GM06990 (cell line): Measurements from ENCODE around the gene TOMM6.

Source experiments
- DNase-seq: peaks from one replicate; pipeline ENCODE4 v3.0.0-alpha.2; 2011; ENCODE audit not compliant: insufficient read length; ENCODE audit errors: extremely low read depth
- H3K27me3 ChIP-seq: replicated peaks from 2 replicates; pipeline ENCODE4 v1.6.0; 2011; ENCODE audit warnings: low read length; ENCODE audit not compliant: control insufficient read depth, insufficient read depth
- H3K36me3 ChIP-seq: 2 replicates; pipeline ENCODE4 v1.5.1; 2011; ENCODE audit warnings: low read length; ENCODE audit not compliant: control insufficient read depth, insufficient read depth
- H3K4me3 ChIP-seq: replicated peaks from 2 replicates; pipeline ENCODE4 v1.5.1; 2011; ENCODE audit warnings: low read depth, mild to moderate bottlenecking, control low read depth, low read length
- TF ChIP-seq, protein P1 (sequence below): IDR thresholded peaks from 2 replicates; pipeline ENCODE4 v1.5.1; 2011; ENCODE audit warnings: low read length, control low read depth, mild to moderate bottlenecking, inconsistent platforms; ENCODE audit not compliant: insufficient read depth, poor library complexity, severe bottlenecking

The TOMM6 gene

DNA sequence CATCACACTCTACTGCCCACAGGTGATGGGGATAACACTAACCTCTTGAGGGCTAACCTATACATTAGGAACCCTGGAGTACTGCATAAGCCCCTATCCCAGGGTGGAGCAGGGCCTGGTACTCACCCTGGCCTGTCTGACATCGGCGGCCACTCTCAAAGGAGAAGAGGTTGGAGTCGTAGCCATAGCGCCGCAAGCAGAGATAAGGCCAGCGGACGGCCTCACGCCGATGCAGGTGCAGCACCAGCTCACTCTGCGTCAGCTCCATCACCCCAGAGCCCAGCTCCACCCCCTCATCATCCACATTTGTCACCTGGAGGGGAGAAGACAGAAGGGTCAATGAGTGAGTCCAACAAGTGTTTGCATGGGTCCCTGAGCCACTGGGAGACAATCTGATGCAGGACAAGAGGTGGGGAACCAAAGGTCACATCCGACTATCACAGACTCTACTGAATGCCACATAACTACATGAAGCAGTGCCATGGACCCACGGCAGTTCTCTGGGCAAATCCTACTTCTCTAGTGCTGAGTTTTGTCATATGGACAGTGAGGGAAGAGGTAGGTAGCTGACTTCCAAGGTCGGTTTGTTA is 12.1 kb upstream of the TOMM6 start:
- TF ChIP-seq, protein P1, sequence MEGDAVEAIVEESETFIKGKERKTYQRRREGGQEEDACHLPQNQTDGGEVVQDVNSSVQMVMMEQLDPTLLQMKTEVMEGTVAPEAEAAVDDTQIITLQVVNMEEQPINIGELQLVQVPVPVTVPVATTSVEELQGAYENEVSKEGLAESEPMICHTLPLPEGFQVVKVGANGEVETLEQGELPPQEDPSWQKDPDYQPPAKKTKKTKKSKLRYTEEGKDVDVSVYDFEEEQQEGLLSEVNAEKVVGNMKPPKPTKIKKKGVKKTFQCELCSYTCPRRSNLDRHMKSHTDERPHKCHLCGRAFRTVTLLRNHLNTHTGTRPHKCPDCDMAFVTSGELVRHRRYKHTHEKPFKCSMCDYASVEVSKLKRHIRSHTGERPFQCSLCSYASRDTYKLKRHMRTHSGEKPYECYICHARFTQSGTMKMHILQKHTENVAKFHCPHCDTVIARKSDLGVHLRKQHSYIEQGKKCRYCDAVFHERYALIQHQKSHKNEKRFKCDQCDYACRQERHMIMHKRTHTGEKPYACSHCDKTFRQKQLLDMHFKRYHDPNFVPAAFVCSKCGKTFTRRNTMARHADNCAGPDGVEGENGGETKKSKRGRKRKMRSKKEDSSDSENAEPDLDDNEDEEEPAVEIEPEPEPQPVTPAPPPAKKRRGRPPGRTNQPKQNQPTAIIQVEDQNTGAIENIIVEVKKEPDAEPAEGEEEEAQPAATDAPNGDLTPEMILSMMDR: no peak
- H3K4me3 ChIP-seq: no peak overlapping the region
- H3K27me3 ChIP-seq: no peaks in the 10 kb centered on the region
- DNase-seq: no peak
- H3K36me3 ChIP-seq: peaks cover 7% of the 10 kb centered on the region

DNA sequence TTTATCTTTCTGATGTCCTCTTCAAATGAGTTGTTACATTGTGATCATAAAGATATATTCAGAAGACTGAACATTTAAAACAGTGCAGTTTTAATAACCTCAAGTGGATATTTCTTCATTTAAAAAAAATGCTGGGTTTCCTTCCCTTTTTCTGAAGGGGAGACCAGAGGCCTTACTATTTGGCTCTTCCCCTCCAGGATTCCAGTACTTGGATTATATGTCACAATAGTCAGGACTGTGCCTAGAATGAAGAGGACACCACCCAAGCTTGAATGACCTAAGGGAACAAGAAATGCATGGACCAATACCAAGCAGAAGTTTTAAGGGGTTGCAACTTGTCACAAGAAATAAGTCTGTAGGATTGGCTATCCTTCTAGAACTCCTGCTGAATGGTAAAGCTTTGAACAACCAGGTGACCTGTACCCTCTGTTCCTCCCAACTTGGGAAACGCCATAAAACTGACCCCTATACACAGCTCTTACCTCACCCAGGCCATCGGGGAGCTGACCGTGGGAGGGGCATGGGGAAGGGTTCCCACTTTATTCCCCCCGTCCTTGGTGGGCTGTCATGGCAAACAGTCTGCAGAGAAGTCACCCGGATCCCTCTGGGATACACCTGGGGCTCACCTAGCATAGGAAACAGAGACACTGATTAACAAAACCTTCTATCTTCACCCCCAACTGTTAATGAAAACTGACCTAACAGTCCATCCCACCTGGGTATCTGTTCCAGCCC is 9.8 kb upstream of the TOMM6 start:
- H3K36me3 ChIP-seq: peaks cover 2% of the 10 kb centered on the region
- no peak for DNase-seq
- H3K4me3 ChIP-seq: no peak overlapping the region
- TF ChIP-seq, protein P1: no peak
- no peaks in the 10 kb centered on the region for H3K27me3 ChIP-seq

DNA sequence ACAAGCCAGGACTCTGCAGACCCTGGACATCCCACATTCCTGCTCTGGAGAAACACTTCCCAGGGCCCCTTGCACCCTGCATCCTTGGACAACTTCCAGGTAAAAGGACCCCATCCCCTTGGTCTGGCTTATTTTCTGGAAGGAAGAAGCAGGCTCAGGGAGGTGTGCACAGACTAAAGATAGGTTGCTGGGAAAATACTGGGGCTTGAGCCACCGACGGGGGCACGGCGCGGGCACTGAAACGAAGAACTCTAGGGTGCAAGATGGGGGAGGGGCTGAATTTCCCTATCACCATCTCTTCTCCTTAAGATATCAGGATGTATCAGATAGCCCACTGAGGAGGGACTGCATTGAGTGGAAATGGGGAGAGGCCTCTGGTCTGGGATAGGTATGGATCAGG is 8.6 kb upstream of the TOMM6 start:
- Histone ChIP-seq H3K4me3 (peak overlapping the region; percentile 69), H3K27me3 (no peaks in the 10 kb centered on the region), H3K36me3 (peaks cover 2% of the 10 kb centered on the region)
- TF ChIP-seq, protein P1: no peak
- DNase-seq: no peak

DNA sequence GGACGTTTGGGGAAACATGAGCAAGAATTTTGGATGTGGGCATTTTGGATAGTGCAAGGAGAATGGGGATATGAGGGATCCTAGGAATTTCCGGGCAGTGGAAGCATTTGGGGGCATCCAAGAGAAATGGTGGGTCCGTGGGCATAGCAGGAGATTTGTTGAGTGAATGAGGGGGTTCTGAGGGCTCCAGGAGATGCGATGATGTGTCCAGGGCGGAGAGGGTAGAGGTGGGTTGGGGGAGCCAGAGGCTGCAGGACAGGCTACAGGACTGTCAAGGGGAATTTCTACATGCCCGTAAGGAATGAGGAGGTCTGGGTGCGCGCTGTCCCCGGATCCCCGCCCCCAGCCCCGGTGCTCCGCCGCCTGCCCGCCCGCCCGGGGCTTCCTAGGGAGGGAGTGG is 8.2 kb upstream of the TOMM6 start:
- Histone ChIP-seq H3K27me3 (no peaks in the 10 kb centered on the region), H3K4me3 (peak overlapping the region; percentile 69), H3K36me3 (peaks cover 2% of the 10 kb centered on the region)
- no peak for DNase-seq
- TF ChIP-seq, protein P1: no peak

DNA sequence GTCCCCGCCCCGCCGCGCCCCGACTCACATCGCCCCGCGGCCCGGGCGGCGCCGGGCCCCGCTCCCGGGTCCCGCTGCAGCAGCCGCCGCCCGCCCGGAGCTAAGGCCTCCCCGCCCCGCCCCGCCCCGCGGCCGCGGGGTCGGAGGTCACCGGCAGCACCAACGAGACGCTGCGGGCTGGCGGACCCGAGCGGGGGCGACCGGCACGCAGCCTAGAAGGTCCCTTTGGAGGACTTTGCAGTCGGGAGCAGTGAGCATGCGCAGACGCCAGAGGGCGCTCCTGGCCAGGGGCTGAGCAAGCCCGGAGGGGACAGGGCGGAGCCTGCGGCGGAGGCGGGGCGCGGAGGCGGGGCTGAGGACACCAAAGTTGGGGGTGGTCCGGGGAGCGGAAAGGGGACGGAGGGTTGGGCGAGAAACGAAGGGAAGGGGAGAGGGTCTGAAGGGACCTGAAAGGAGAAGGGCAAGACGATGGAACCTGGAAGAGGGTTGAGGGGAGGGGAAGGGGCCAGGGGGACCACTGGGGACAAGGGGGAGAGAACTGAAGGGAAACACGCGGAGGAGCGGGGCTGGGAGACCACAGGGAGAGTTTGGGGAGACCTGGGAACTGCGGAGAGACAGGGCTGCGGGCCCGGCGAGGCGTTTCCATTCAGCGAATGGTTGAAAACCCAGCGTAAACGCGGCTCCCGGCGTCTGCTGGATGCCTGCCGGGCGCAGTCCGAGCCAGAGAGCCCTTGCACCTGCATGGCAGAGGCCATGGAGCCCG is 7.5 kb upstream of the TOMM6 start, which contains the start of gene FRS3:
Gene FRS3 (minus strand): TSS at position 113 of the 763 bp plus-strand sequence. CDS start 2,913 bp downstream, outside the sequence.
- Histone ChIP-seq H3K36me3 (no peaks in the 10 kb centered on the region; the same call in 1 of the 2 replicates), H3K27me3 (no peaks in the 10 kb centered on the region), H3K4me3 (peak within 1 kb of the TSS; percentile 69)
- DNase-seq: peak; percentile 95
- TF ChIP-seq, protein P1: peak; percentile 93
